Subcutaneous adipose tissue (tissue), 4 donors: Measurements from ENCODE around the gene KIAA0930. TPM values are rescaled to one million over a fixed set of nuclear protein-coding genes. Genes with fewer than 3 reads are reported as not detected.

Experiments
- CTCF ChIP-seq: fragments of 450-650 bp; IDR thresholded peaks from one replicate; pipeline ENCODE4 v1.5.1; 2016; ENCODE audit warnings: low read depth, mild to moderate bottlenecking, control low read depth, antibody characterized with exemption, moderate library complexity
- total RNA-seq, 4 donors: library from RNA; depleted of rRNA; stranded (reverse); fragments of >200 nt; gene quantifications; one replicate each; pipeline ENCODE4 v1.1.0, GENCODE V29; 2016

The KIAA0930 gene
- total RNA-seq, 4 donors from 2014 or later, result 20.1 to 69.7 (median 36.0) TPM

GRCh38 chr22:45261407-45262088, 20.9 kb upstream of the KIAA0930 start:
- no peak for TF ChIP-seq CTCF

- no peak for TF ChIP-seq CTCF
Observed at GRCh38 chr22:45259754-45260394, 19.2 kb upstream of the KIAA0930 start.

GRCh38 chr22:45254789-45255278, 14.1 kb upstream of the KIAA0930 start:
- no peak for TF ChIP-seq CTCF

- no peak for TF ChIP-seq CTCF
Observed at GRCh38 chr22:45254388-45254787, 13.7 kb upstream of the KIAA0930 start.

GRCh38 chr22:45253039-45253641, 12.4 kb upstream of the KIAA0930 start:
- no peak for TF ChIP-seq CTCF

GRCh38 chr22:45251825-45252224, 11.1 kb upstream of the KIAA0930 start:
- TF ChIP-seq CTCF, result no peak
